OCI-LY7 (cell line): ENCODE results near the gene TUBB3. TPM values are rescaled to one million over a fixed set of nuclear protein-coding genes. Genes with fewer than 3 reads are reported as not detected.

ENCODE experiments used
- BruUV-seq: library from RNA; stranded (reverse); fragments of 400-500 nt; replicated peaks from 2 replicates; lab custom pipeline; 2021; lab: Mats Ljungman, UMichigan
- CTCF ChIA-PET: fragments of 300-600 bp; sonication (Branson Sonifier 250); formaldehyde crosslinking; loops from one replicate; lab custom pipeline; 2022; ENCODE audit warnings: antibody characterized with exemption; ENCODE audit not compliant: unreplicated experiment; lab: Charles Lee
- POLR2A ChIA-PET: fragments of 300-600 bp; sonication (Branson Sonifier 250); formaldehyde crosslinking; loops from one replicate; lab custom pipeline; 2022; ENCODE audit warnings: antibody characterized with exemption; lab: Charles Lee
- DNase-seq: peaks from one replicate; pipeline ENCODE4 v3.0.0-alpha.2; 2015; ENCODE audit warnings: low spot score
- H2AFZ ChIP-seq: fragments of 200-600 bp; sonication (generic), shearing (Covaris generic); 2 replicates; pipeline ENCODE4 v1.6.1; 2014; ENCODE audit warnings: mild to moderate bottlenecking, antibody characterized with exemption, low read length, moderate library complexity
- H3K27ac ChIP-seq: fragments of 200-600 bp; sonication (generic); 2 replicates; pipeline ENCODE4 v1.5.1; 2014; ENCODE audit warnings: mixed run types, low read depth, mild to moderate bottlenecking, moderate library complexity, low read length, inconsistent platforms; ENCODE audit not compliant: poor library complexity, severe bottlenecking
- H3K36me3 ChIP-seq: fragments of 200-600 bp; sonication (generic); 2 replicates; pipeline ENCODE4 v1.6.1; 2014; ENCODE audit warnings: mild to moderate bottlenecking, antibody characterized with exemption, low read length, moderate library complexity, mixed read lengths; ENCODE audit not compliant: insufficient read depth
- H3K4me1 ChIP-seq: fragments of 200-600 bp; sonication (generic); 2 replicates; pipeline ENCODE4 v1.5.1; 2014; ENCODE audit warnings: mild to moderate bottlenecking, low read length; ENCODE audit not compliant: insufficient read depth, poor library complexity, severe bottlenecking
- H3K4me2 ChIP-seq: fragments of 200-600 bp; sonication (generic); 2 replicates; pipeline ENCODE4 v1.6.1; 2014; ENCODE audit warnings: mild to moderate bottlenecking, low read length
- H3K4me3 ChIP-seq: fragments of 200-600 bp; sonication (generic); 2 replicates; pipeline ENCODE4 v1.5.1; 2014; ENCODE audit warnings: mild to moderate bottlenecking, low read depth, low read length; ENCODE audit not compliant: poor library complexity, severe bottlenecking
- H3K79me2 ChIP-seq: fragments of 200-600 bp; sonication (generic); 2 replicates; pipeline ENCODE4 v1.6.1; 2016; ENCODE audit warnings: low read depth, mild to moderate bottlenecking, low read length, moderate library complexity, mixed read lengths; ENCODE audit not compliant: insufficient read depth
- H3K9me2 ChIP-seq: fragments of 200-600 bp; sonication (generic); 2 replicates; pipeline ENCODE4 v1.6.1; 2016; ENCODE audit warnings: mild to moderate bottlenecking, low read length, mixed read lengths; ENCODE audit not compliant: insufficient read depth
- H3K9me3 ChIP-seq: fragments of 200-600 bp; sonication (generic); 2 replicates; pipeline ENCODE4 v1.6.1; 2014; ENCODE audit warnings: mild to moderate bottlenecking, mixed run types, low read length, mixed read lengths
- H4K20me1 ChIP-seq: fragments of 200-600 bp; sonication (generic); 2 replicates; pipeline ENCODE4 v1.6.1; 2014; ENCODE audit warnings: mild to moderate bottlenecking, antibody characterized with exemption, low read length, moderate library complexity, mixed read lengths; ENCODE audit not compliant: insufficient read depth
- CTCF ChIP-seq: fragments of 200-600 bp; sonication (generic); conservative IDR thresholded peaks from 2 replicates; pipeline ENCODE4 v1.5.1; 2014; ENCODE audit warnings: mild to moderate bottlenecking, antibody characterized with exemption, low read length, moderate library complexity, mixed read lengths
- EZH2phosphoT487 ChIP-seq: fragments of 200-600 bp; sonication (generic); IDR thresholded peaks from 2 replicates; pipeline ENCODE4 v1.6.1; 2018; ENCODE audit warnings: low read depth, borderline replicate concordance, mild to moderate bottlenecking, mixed run types, antibody characterized with exemption, low read length, moderate library complexity, mixed read lengths
- intact Hi-C: fragments of 100-400 bp; cut with micrococcal nuclease; formaldehyde crosslinking; loops from one replicate; pipeline ENCODE4 v1.10.0; 2022; ENCODE audit not compliant: unreplicated experiment
- total RNA-seq, 2 experiments: library from RNA; depleted of rRNA in 1 of 2; stranded (reverse); fragments of >200 nt in 1 of 2; shearing (Covaris generic) in 1 of 2; gene quantifications; 2 replicates each; pipeline ENCODE4 v1.2.3, GENCODE V29; 2014 to 2022

TUBB3 gene
- total RNA-seq, 2 experiments from 2014 or later, result 63.7 to 192 TPM

GRCh38 chr16:89972244-89973234 lies 49.4 kb downstream of the TUBB3 start:
- Histone ChIP-seq H3K9me3 (no peaks in the 10 kb centered on the region), H3K4me3 (peak overlapping the region; percentile 84), H4K20me1 (0 out of 2 replicates have a peak, but pooled peaks cover 6% of the 10 kb centered on the region), H3K36me3 (peaks cover 39% of the 10 kb centered on the region), H2AFZ (peak overlapping the region; percentile 61), H3K79me2 (peaks cover 55% of the 10 kb centered on the region), H3K4me2 (peak overlapping the region; percentile 91), H3K4me1 (peaks cover 38% of the 10 kb centered on the region), H3K9me2 (no peaks in the 10 kb centered on the region), H3K27ac (peak overlapping the region; percentile 50)
- intact Hi-C loops, result loop anchor here (1.0 to 2.0 kb wide), 3 partner anchors 24 to 98 kb away; partner anchors contain the start of gene DEF8
- TF ChIP-seq EZH2phosphoT487 (no peak), CTCF (no peak; the same call in 1 of the 2 replicates)
- peak; percentile 95 for DNase-seq
- POLR2A ChIA-PET, result interaction anchor here (0.6 to 2.2 kb wide), 10 partner anchors 13 to 136 kb away, joined by 3 to 9 read pairs (median 4); partner anchors contain the start of gene MC1R
- BruUV-seq, result no TSS peak
- CTCF ChIA-PET, result interaction anchor here (0.6 to 1.1 kb wide), 3 partner anchors 16 to 18 kb away, joined by 3 to 5 read pairs (median 4); no protein-coding TSS in a partner anchor

- Histone ChIP-seq H3K79me2 (peaks cover 57% of the 10 kb centered on the region), H4K20me1 (0 out of 2 replicates have a peak, but pooled peaks cover 6% of the 10 kb centered on the region), H3K9me2 (no peaks in the 10 kb centered on the region), H2AFZ (peak overlapping the region; percentile 61; the same call in 1 of the 2 replicates), H3K9me3 (no peaks in the 10 kb centered on the region), H3K4me2 (peak overlapping the region; percentile 91), H3K27ac (peak overlapping the region; percentile 50), H3K4me3 (peak overlapping the region; percentile 84), H3K4me1 (peaks cover 38% of the 10 kb centered on the region), H3K36me3 (peaks cover 40% of the 10 kb centered on the region)
- CTCF ChIA-PET, result interaction anchor here (0.6 to 1.1 kb wide), 2 partner anchors 16 to 19 kb away, joined by 4 to 5 read pairs; no protein-coding TSS in a partner anchor
- BruUV-seq, result no TSS peak
- no peak for TF ChIP-seq CTCF
- no peak for TF ChIP-seq EZH2phosphoT487
- intact Hi-C loops, result loop anchor here (2.0 kb wide), 2 partner anchors 24 to 48 kb away; partner anchors contain the start of gene DEF8
- no peak for DNase-seq
- POLR2A ChIA-PET, result interaction anchor here (0.6 to 2.2 kb wide), 8 partner anchors 17 to 137 kb away, joined by 3 to 9 read pairs (median 4); partner anchors contain the start of gene MC1R
Measured at GRCh38 chr16:89973235-89973634, 50.1 kb downstream of the TUBB3 start.
